ENCODE data around the gene HGFAC.
A peak's percentile ranks its signal among the peaks of the same experiment; 100 is the strongest.

DNA sequence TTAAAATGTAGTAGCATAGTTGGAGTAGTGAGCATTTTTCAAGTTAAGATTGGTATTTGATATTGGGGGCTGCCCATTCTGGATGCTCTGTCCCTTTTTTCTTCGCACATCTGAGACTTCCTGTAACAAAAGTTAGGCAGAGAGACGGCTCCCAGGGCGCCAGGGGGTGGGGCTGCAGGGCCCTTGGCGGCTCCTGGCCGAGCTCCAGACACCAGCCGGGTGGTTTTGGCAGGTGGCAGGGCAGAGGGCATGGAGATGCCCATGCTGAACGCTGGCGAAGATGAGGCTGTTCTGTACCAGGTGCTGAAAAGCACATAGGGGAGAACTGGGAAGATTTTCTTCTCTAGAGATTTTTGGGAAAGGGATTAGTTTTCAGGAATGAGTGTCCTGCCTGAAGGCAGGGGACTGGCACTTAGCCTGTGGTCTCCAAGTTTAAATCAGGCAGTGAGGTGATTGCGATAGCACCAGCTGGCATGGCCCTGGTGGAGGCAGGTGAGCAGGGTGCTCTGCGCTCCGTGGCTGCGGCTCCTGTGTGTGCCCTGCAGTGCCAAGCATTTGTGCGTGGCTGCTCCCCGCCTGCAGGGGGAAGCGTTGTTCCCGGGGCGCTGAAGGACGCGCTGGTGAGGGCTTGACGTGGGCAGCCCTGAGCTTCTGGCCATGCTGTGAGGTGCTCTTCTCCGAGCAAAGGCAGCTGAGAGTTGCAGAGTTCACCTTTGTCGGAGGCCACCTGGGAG, 23.6 kb upstream of the HGFAC start:
- TF ChIP-seq EZH2phosphoT487 (IDR thresholded peaks at IDR 0.05) = no peak
- peak; percentile 18 for TF ChIP-seq CTCF (IDR thresholded peaks at IDR 0.05)
